Stimulated activated CD4-positive, alpha-beta T cell treated with anti-CD3 and anti-CD28 coated beads, Interleukin-1b, Interleukin-23, amount 100 ng/mL, for 1 hour (primary cell): ENCODE data around the gene ZNF362.
"Not testable (repeated sequence)": the region's sequence is repeated elsewhere in the genome, so short reads cannot be mapped to it uniquely, and the experiment has no call there.

Experiments used
- DNase-seq, 2 donors: peaks; one replicate each; pipeline ENCODE4 v3.0.0-alpha.2; 2020; ENCODE audit warnings: low read depth in 2 of 2

Gene ZNF362

GRCh38 chr1:33284049-33284448 lies 27.8 kb downstream of the ZNF362 start:
- no peak for DNase-seq

GRCh38 chr1:33286451-33287185 lies 30.3 kb downstream of the ZNF362 start:
- DNase-seq = no peak

- DNase-seq = no peak
These were observed 31.0 kb downstream of the ZNF362 start for GRCh38 chr1:33287317-33287716.

- no peak for DNase-seq
These were observed 32.9 kb downstream of the ZNF362 start for GRCh38 chr1:33288976-33289857.

GRCh38 chr1:33289858-33290154 lies 33.5 kb downstream of the ZNF362 start:
- no peak for DNase-seq

- not testable (repeated sequence) for DNase-seq
These were observed 34.3 kb downstream of the ZNF362 start for GRCh38 chr1:33290615-33291014.

GRCh38 chr1:33292726-33293340 lies 36.5 kb downstream of the ZNF362 start:
- no peak for DNase-seq

GRCh38 chr1:33294071-33295010 lies 38.0 kb downstream of the ZNF362 start:
- DNase-seq = no peak

GRCh38 chr1:33295023-33295422 lies 38.7 kb downstream of the ZNF362 start:
- DNase-seq = no peak

- peak; percentile 72 to 77 for DNase-seq
These were observed 39.3 kb downstream of the ZNF362 start for GRCh38 chr1:33295450-33296081.

- no peak for DNase-seq
These were observed 39.8 kb downstream of the ZNF362 start for GRCh38 chr1:33296082-33296458.

GRCh38 chr1:33296824-33297223 lies 40.5 kb downstream of the ZNF362 start:
- DNase-seq = no peak

GRCh38 chr1:33297911-33298622 lies 41.8 kb downstream of the ZNF362 start:
- no peak for DNase-seq

- peak; percentile 13 to 29 for DNase-seq
These were observed 42.5 kb downstream of the ZNF362 start for GRCh38 chr1:33298623-33299277.

- DNase-seq = no peak
These were observed 43.3 kb downstream of the ZNF362 start for GRCh38 chr1:33299461-33300155.

- DNase-seq = no peak
These were observed 44.4 kb downstream of the ZNF362 start for GRCh38 chr1:33300673-33301072.

- DNase-seq = no peak
These were observed 45.1 kb downstream of the ZNF362 start for GRCh38 chr1:33301273-33301984.

GRCh38 chr1:33302325-33302724 lies 46.0 kb downstream of the ZNF362 start:
- DNase-seq = no peak

- DNase-seq = no peak
These were observed 48.7 kb downstream of the ZNF362 start for GRCh38 chr1:33305016-33305415.
